Right ventricle myocardium inferior (tissue), 1 donor: Measurements from ENCODE around the gene CCDC178. TPM values are rescaled to one million over a fixed set of nuclear protein-coding genes. Genes with fewer than 3 reads are reported as not detected.

Experiments used
- ATAC-seq: fragments of 200-7000 bp; cut with Tn5 transposase; one replicate; pipeline ENCODE4 v1.9.1; 2020; ENCODE audit warnings: mild to moderate bottlenecking, moderate library complexity
- DNase-seq: peaks from one replicate; pipeline ENCODE4 v3.0.0; 2021; ENCODE audit errors: missing footprints
- intact Hi-C: fragments of 100-400 bp; cut with DNase I; formaldehyde crosslinking; loops from one replicate; pipeline ENCODE4 v1.11.0; 2022
- total RNA-seq: library from RNA; stranded (reverse); fragmentation: NEBNext Ultra II Directional; extraction: Animal tissue kit (Norgen Biotek cat#: 25700); gene quantifications from one replicate; pipeline ENCODE4 v1.2.1, GENCODE V29; 2021
- donor health status: DM: no; HTN: yes; CAD: no; lungs with severe emphysema.

Gene CCDC178
- total RNA-seq, 1 donor from 2014 or later = 0.27 TPM

GRCh38 chr18:33074125-33074524 is 366.4 kb downstream of the CCDC178 start:
- intact Hi-C loops = no loop called here
- DNase-seq = no peak
- ATAC-seq = no peak

DNA sequence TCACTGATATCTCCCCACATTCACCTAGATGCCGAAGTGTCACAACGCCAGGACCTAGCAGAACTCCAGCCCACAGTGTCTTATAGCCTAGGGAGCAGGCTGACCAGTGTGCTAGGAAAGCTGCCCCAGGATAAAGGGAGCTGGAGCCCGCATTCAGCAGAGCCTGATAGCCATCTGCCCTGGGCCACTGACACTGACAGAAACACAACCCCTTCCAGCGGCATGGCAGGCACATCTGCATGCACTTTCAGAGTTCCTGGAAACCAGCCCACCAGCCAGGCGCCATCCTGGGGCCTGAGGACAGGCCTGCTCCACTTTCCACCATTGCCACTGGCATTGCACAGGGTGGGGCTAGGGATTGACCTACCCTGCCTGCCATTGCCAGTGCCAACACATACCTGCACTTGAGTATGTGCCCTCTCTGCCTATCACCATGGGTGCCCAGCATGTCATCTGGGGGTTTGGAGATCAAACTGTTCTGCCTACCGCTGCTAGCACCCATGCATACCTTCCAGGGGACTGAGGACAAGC is 377.6 kb downstream of the CCDC178 start:
- intact Hi-C loops = no loop called here
- no peak for ATAC-seq
- DNase-seq = no peak

DNA sequence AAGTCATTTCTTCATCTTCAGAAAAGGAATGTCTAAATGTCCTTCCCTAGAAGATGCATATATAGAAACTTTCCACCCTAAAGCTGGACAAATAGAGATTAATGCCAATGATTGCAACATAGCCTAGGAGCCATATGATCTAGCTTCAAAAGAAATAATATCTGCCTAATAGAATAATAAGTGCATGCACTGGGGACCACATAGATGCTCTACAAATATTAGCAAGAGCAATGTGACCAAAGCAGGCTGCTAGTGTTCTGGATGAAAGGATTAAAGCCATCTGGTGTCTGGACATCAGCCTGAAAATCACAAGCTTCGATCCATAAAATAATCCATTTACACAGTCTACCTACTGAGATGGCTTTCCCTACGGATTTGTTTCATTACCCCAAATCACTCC is 387.6 kb downstream of the CCDC178 start:
- DNase-seq (no peak), ATAC-seq (no peak)
- intact Hi-C loops = no loop called here

DNA sequence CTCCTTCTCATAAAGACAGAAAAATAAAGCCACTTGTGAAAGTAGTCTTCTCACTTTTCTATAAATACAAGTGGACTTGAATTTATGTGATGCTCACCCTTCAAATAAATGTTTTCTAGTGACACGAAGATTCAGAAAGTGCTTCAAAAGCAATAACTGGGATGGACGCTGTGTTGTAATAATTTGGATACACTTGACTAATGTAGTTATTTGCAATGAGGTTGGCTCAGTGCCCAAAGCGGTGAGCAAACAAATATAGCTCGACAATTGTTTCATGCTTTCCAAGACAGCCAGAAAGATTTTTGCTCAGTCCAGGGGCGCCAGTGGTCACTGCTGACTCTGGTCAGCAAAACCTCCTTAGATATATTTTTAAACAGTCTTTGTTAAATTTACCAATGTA is 389.1 kb downstream of the CCDC178 start:
- no peak for DNase-seq
- no peak for ATAC-seq
- intact Hi-C loops = no loop called here

GRCh38 chr18:33040213-33040612 is 400.3 kb downstream of the CCDC178 start:
- no peak for ATAC-seq
- DNase-seq = no peak
- intact Hi-C loops = no loop called here

- no peak for ATAC-seq
- DNase-seq = no peak
- intact Hi-C loops = no loop called here
Observed at GRCh38 chr18:33034945-33035344, 405.6 kb downstream of the CCDC178 start.

- DNase-seq (no peak), ATAC-seq (no peak)
- intact Hi-C loops = no loop called here
Observed at GRCh38 chr18:33034212-33034611, 406.3 kb downstream of the CCDC178 start.

GRCh38 chr18:33022370-33022769 is 418.2 kb downstream of the CCDC178 start:
- intact Hi-C loops = no loop called here
- DNase-seq = no peak
- ATAC-seq = no peak

- no peak for ATAC-seq
- DNase-seq = no peak
- intact Hi-C loops = no loop called here
Observed at GRCh38 chr18:33020877-33021276, 419.6 kb downstream of the CCDC178 start.

- DNase-seq (no peak), ATAC-seq (no peak)
- intact Hi-C loops = no loop called here
Observed at GRCh38 chr18:33014060-33014796, 426.3 kb downstream of the CCDC178 start.

DNA sequence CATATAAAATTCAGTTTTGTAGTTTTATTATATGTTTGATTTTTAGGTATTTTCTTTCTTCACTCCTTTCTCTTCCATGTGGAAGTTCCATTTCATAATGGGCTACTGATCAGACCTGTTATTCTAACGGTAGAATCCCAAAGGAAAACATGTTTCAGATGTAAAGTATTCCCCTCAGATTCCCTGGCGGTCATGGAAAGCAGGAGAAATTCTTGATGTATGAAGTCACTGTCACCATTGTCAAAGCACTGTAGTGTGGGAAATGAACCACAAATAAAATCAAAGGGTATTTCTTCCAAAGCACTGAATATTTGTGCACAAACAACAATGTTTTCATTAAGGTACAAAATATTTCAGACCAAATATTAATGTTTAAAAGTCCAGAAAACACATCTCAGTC is 430.4 kb downstream of the CCDC178 start:
- ATAC-seq = no peak
- DNase-seq = no peak
- intact Hi-C loops = no loop called here

GRCh38 chr18:32998921-32999320 is 441.6 kb downstream of the CCDC178 start:
- DNase-seq = no peak
- intact Hi-C loops = no loop called here
- ATAC-seq = no peak

GRCh38 chr18:32998285-32998684 is 442.2 kb downstream of the CCDC178 start:
- no peak for ATAC-seq
- no peak for DNase-seq
- intact Hi-C loops = no loop called here

DNA sequence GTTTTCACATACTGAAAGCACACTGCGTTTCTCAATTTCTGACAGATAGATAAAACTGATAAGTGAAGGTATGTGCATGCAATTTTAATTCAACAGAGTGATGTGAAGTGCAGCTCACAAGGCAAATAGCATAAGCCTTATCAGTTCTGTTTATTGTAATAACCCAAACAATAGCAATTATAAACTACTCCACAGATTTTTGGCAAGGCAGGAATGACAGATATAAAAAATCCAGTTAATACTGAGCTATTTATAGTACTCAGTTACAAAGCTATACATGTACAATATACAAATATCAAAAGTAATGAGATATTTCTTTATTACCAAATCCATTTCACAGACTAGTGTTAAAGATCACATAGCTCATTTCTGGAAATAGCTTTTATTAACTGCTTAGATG is 456.8 kb downstream of the CCDC178 start:
- no peak for ATAC-seq
- intact Hi-C loops = no loop called here
- DNase-seq = no peak

GRCh38 chr18:32980896-32981295 is 459.6 kb downstream of the CCDC178 start:
- ATAC-seq = no peak
- intact Hi-C loops = no loop called here
- DNase-seq = no peak

GRCh38 chr18:32975501-32975900 is 465.0 kb downstream of the CCDC178 start:
- no peak for DNase-seq
- ATAC-seq = no peak
- intact Hi-C loops = no loop called here

GRCh38 chr18:32975163-32975436 is 465.4 kb downstream of the CCDC178 start:
- intact Hi-C loops = no loop called here
- ATAC-seq (no peak), DNase-seq (no peak)

DNA sequence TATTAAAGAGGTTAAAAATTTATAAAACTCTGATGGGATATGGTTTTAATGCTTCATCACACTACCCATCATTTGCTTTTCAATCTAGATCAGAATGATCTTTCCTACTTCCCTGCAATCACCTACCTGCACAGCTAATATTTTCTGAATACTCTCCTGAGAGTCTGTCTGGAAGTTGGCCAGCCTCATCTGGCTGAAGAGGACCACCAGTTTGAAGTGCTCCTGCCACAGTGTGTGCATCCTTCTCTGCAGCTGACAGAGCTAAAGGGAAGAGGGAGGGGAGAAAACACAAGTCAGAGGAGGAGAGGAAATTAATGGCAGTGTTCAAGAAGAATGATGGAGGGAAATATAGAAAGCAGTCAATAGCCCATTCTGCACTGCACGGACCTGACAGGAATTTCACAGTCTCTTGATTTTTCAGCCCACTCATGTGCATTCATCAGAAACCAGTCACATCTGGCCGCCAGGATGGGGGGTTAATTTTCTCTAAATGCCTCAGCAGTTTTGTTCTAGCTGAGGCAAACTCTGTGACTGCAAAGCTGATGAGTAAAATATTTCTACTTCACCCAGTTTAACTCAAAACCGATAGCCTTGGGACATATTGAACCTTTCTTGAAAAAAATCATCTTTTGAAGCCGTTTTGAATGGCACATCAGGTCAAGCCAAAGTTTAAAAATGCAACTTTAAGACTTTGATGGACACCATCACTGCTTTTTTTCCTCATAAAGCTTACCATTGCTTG is 465.9 kb downstream of the CCDC178 start:
- no peak for ATAC-seq
- intact Hi-C loops = no loop called here
- no peak for DNase-seq

GRCh38 chr18:32968248-32968647 is 472.3 kb downstream of the CCDC178 start:
- intact Hi-C loops = no loop called here
- DNase-seq (no peak), ATAC-seq (no peak)

GRCh38 chr18:32966141-32966540 is 474.4 kb downstream of the CCDC178 start:
- intact Hi-C loops = no loop called here
- DNase-seq = no peak
- no peak for ATAC-seq

- intact Hi-C loops = no loop called here
- no peak for DNase-seq
- no peak for ATAC-seq
Observed at GRCh38 chr18:32961538-32961937, 479.0 kb downstream of the CCDC178 start.
